ENCODE results near the gene TUBGCP2.
"Not testable (repeated sequence)": the region's sequence is repeated elsewhere in the genome, so short reads cannot be mapped to it uniquely, and the experiment has no call there.

Gene TUBGCP2

GRCh38 chr10:133277277-133277992 lies 31.2 kb downstream of the TUBGCP2 start:
- DNase-seq = no peak

DNA sequence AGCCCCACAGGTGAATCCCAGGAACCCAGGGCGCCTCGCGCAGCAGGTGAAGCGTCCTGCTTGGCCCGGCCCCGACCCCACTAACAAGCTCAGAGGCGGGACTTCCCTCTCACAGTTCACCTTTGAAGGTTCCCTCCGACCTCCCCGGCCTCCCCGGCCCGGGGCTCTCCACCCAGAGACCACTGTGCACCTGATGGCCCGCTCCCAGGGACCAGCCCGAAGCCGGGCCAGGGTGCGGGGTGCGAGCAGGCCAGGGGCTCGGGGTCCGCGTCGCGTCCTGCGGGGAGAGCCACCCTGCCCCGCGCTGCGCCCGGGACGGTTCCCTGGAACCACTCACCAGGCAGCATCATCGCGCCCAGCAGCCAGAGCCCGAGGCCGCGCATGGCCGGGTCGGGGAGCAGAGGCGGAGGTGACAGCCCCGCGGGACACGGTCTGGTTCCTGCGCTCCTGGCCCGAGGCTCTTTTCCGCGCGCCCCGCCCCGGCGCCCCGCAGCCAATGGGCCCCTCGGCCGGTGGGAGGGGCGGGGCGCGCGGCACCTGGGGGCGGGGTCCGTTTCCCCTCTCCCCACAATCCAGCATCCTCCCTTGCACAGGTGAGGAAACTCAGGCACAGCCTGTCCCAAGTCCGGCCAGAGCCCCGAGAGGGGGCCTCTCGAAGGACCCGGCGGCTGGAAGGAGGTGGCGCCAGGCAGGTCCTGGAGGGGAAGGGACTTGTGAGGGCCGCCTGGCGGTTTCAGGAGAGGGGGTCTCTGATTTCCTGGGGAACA lies 32.1 kb downstream of the TUBGCP2 start, which contains the start of gene ADAM8:
Gene ADAM8 (minus strand): TSS at position 434 of the 767 bp plus-strand sequence. CDS start 51 bp downstream, at position 383.
- peak; percentile 29 for DNase-seq

DNA sequence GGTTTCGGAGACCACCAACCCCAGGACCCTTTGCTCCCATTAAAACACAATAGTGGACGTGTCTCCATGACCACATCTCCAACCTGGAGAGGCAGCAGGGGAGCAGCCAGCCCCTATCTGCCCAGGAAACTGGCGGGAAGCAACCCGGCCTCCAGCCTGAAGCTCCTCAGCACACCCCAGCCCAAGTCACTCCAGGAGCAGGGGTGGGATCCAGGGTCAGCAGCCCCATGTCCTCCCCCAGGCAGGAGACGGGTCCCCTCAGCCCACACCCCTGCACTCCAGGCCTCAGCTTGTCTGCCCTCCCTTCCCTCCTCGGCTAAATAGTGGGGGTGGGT lies 32.6 kb downstream of the TUBGCP2 start:
- DNase-seq = no peak

DNA sequence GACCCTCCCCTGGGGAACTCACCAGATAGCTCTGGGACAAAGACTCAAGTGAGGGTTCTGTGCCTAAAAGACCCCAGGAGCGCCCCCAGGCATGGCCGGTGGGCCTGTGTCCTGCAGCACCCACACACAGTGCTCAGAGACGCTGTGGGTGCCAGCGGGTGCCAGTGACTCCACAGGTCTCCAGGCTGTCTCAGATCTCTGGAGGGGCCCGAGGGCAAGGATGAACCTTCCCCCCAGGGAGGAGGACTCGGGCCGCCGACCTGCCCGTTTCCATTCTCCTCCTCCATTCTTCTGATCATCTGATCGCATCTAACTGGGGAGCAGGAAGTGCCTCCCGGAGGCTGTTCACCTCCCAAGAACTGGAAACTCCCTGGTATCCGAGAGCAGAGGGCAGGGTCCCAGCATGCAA lies 33.0 kb downstream of the TUBGCP2 start:
- no peak for DNase-seq

DNA sequence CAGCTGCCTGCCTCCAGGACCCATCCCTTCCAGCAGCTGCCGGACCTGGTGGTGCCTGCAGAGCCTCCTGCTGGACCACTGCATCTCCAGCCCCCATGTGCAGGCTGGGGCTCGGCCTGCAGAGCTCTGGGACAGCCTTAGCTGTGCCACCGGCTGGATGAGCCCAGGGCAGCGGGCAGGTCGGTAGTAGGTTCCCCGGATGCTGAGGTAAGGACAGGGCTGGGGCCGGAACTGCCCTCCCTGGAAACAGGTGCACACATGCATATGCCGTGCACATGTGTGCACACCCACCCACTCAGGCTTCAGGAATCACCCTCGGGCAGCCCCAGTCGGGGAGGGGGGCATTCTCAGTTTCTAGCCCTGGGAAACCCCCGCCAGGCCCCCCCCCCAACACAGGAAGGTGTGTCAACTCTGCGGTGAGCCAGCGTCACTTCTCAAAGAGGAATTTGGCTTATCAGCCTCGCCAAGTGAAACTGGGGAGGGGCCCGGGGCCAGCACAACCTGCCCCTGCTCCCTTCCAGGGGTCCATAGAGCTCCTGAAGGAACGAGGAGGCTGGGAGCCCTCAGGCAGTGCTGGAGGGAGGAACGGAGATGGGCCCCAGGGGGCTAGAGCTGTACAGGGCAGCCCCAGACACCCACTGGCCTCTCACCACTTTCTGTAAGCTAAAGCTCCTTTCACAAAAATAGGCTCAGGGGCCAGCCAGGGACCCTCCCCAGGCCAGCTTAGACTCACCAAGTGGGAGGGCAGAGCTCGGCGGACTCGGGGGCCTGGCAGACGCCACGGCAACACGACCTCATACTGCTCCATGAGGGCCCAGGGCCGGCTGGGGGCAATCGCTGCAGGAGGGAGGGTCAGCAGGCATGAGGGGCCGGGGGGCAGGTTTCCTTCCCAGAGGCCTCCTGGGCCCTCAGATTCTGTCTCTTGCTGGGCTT lies 33.7 kb downstream of the TUBGCP2 start:
- DNase-seq = no peak

DNA sequence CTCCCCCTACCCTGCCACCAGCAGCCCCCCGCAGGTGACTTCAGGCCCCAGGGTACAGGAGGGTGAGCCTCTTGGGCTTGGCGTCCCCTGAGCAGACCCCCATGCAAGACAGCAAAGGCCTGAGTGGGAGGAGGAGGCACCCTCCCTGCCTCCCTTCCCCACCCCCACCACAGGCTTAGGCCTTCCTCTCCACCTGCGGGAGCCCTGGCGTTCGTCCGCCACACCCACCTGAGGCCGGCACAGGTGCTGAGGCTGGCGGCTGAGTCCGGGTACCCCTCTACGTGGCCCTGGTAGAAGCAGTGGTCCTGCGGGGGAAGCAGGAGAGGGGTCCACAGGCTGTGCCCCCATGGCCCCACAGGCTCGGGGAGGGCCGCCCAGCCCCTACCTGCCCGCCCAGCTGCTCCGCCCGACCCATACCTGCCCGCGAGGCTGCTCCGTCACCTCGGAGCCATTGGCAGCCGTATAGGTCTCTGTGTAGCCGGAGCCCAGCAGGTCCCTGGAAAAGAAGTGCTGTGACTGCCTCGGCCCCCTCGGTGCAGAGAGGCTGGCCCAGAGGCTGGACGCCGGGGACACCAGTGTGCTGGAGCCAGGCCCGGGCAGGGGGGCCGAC lies 35.0 kb downstream of the TUBGCP2 start:
- no peak for DNase-seq

DNA sequence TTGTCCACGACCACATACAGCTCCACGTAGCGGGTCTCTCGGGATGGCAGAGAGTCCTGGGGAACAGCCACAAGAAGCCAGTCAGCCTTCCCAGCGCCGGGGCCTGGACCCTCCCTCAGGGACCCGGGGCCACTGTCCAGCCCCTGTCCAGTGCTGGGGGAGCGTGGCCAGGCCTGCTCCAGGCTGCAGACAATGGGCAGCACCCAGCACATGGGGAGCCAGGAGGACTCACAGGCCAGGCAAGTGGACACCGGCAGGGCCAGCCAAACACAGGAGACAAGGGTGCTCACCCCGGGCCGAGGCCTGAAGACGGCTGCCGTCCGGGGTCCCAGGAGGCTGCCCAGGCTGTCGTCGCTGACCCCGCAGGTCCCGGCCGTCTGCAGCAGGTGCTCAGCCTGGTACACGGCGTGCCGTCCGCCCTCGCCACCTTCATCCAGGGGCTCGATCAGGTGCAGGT lies 35.7 kb downstream of the TUBGCP2 start:
- no peak for DNase-seq

- DNase-seq = no peak
Measured at GRCh38 chr10:133272301-133272963, 36.2 kb downstream of the TUBGCP2 start.

- DNase-seq = no peak
Measured at GRCh38 chr10:133271521-133272300, 37.0 kb downstream of the TUBGCP2 start.

GRCh38 chr10:133270773-133271297 lies 37.8 kb downstream of the TUBGCP2 start:
- no peak for DNase-seq

- DNase-seq = no peak
Measured at GRCh38 chr10:133270204-133270603, 38.5 kb downstream of the TUBGCP2 start.

GRCh38 chr10:133269367-133269766 lies 39.3 kb downstream of the TUBGCP2 start:
- DNase-seq = no peak

- no peak for DNase-seq
Measured at GRCh38 chr10:133268532-133268931, 40.1 kb downstream of the TUBGCP2 start.

DNA sequence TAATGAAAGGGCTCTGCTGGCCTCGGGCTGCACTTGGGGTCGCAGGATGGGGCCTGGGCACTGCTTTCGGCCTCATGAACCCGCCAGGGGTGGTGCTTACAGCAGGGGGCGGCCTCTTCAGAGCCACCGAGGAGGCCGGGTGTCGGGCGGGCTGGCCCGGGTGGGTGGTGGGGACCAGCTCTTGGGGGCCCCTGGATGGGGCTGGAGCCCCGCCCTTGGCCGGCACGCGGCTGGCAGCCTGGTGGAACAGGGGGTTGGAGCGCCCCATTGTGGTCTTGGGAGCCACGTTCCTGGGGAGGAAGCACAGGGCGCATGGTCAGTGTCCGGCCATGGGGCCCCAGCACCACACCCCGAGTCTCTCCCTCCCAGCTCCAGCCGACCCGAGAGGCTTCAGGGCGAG lies 40.8 kb downstream of the TUBGCP2 start:
- no peak for DNase-seq

DNA sequence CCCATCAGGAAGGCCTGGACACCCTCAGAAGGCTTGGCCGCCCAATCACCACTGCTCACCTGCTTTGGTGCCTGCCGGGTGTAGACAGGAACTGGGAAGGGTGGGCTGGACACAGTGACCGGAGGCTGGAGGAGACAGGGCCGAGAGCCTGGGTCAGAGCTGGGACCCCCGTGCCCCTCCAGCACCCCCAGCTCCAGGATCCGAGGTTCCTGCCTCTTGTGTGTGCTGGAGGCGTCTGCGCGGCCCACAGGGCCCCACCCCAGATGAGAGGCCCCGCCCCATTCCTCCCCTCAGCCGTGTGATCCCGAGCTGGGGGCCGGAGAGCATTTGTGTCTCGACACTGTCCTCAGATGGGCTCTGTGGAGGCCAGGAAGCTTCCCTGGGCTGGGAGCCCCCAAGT lies 41.4 kb downstream of the TUBGCP2 start:
- no peak for DNase-seq

DNA sequence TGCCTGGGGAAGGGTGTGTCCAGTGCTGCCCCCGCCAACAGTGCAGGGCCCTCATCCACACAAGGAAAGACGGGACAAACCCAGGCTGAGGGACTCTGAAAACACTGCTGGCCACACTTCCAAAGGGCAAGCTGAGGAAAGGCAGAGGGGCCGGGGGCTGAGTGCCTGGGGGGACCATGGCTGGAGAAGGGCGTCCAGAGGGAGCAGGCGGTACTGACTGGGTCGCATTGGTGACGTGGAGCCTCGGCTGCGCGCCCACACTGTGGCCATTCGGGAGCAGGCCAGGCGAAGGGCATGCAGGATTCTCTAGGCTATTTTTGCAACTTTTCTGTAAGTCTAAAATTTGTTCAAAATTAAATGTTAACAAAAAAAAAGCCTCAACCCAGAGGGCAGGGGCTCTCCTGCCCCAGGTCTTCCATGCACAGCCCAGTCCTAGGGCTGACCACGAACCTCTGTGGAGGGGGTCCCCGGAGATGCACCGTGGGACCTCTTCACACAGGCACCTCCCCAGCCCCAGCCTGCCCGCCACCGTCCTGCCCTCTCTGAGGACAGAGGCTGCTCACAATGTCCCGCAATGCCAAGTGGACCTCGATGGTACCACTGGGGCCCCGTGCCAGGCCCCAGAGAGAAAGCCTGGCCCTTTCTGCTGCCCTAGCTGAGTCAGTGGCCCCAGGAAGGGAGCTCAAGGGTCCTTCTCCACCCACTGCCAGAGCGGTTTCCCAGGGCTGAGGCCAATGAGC lies 42.4 kb downstream of the TUBGCP2 start:
- no peak for DNase-seq

DNA sequence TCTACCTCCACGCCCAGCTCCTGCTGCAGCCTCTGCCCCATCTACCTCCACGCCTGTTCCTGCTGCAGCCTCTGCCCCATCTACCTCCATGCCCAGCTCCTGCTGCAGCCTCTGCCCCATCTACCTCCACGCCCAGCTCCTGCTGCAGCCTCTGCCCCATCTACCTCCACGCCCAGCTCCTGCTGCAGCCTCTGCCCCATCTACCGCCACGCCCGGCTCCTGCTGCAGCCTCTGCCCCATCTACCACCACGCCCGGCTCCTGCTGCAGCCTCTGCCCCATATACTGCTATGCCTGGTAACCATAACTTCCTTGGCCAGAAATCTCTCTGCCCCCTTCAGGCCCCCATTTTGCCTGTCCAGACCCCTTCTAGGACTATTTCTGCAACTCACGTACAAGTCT lies 43.6 kb downstream of the TUBGCP2 start:
- DNase-seq = not testable (repeated sequence)

- no peak for DNase-seq
Measured at GRCh38 chr10:133264461-133264860, 44.2 kb downstream of the TUBGCP2 start.

DNA sequence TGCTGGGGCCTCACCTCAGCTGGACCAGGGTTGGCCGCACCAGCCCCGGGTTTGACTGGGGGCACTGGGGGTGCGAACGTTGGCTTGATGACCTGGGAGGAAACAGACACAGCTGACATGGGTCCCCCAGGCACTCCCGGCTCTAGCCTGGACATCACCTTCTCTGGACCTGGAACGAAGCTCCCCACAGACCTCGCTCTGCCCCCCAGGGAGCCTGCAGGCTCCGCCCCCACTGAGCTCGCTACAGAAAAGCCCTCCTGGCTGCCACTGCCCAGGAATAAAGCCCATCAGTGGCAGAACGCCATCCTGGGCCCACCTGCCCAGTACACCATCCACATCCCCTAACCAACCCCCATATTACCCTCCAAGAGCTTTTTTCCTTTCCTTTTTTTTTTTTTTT lies 45.0 kb downstream of the TUBGCP2 start:
- no peak for DNase-seq

- DNase-seq = peak; percentile 88
Measured at GRCh38 chr10:133262696-133263095, 46.0 kb downstream of the TUBGCP2 start.
